Activated CD8-positive, alpha-beta memory T cell treated with anti-CD3 and anti-CD28 coated beads for 36 hours (primary cell): ENCODE data around the gene AMOTL2. TPM values are rescaled to one million over a fixed set of nuclear protein-coding genes. Genes with fewer than 3 reads are reported as not detected.

Experiments
- CTCF ChIA-PET: fragments of 350-600 bp; sonication (Branson Sonifier 250); formaldehyde crosslinking; loops from one replicate; lab custom pipeline; 2021; ENCODE audit warnings: antibody characterized with exemption; lab: Charles Lee
- POLR2A ChIA-PET: fragments of 350-600 bp; sonication (Branson Sonifier 250); formaldehyde crosslinking; loops from one replicate; lab custom pipeline; 2021; ENCODE audit warnings: antibody characterized with exemption; lab: Charles Lee
- total RNA-seq, 2 experiments: library from RNA; stranded (reverse); gene quantifications; one replicate each; pipeline ENCODE4 v1.2.3, GENCODE V29; 2021

The AMOTL2 gene
- total RNA-seq, 2 experiments from 2014 or later = not detected

- CTCF ChIA-PET = no interaction called here
- POLR2A ChIA-PET = no interaction called here
Measured at GRCh38 chr3:134340982-134341365, 33.3 kb downstream of the AMOTL2 start.

GRCh38 chr3:134340362-134340981 is 33.8 kb downstream of the AMOTL2 start:
- ChIA-PET CTCF (no interaction called here), POLR2A (no interaction called here)

GRCh38 chr3:134339913-134340312 is 34.3 kb downstream of the AMOTL2 start:
- POLR2A ChIA-PET = no interaction called here
- CTCF ChIA-PET = no interaction called here

GRCh38 chr3:134339331-134339730 is 34.9 kb downstream of the AMOTL2 start:
- ChIA-PET CTCF (no interaction called here), POLR2A (no interaction called here)

GRCh38 chr3:134338516-134339261 is 35.6 kb downstream of the AMOTL2 start:
- ChIA-PET CTCF (no interaction called here), POLR2A (no interaction called here)

GRCh38 chr3:134338201-134338512 is 36.1 kb downstream of the AMOTL2 start:
- CTCF ChIA-PET = no interaction called here
- POLR2A ChIA-PET = no interaction called here

GRCh38 chr3:134337511-134338200 is 36.6 kb downstream of the AMOTL2 start:
- ChIA-PET CTCF (no interaction called here), POLR2A (no interaction called here)

- POLR2A ChIA-PET = no interaction called here
- CTCF ChIA-PET = no interaction called here
Measured at GRCh38 chr3:134337071-134337482, 37.2 kb downstream of the AMOTL2 start.

GRCh38 chr3:134336587-134336986 is 37.7 kb downstream of the AMOTL2 start:
- CTCF ChIA-PET = no interaction called here

GRCh38 chr3:134334901-134335280 is 39.4 kb downstream of the AMOTL2 start:
- ChIA-PET CTCF (no interaction called here), POLR2A (no interaction called here)

More at GRCh38 chr3:134336587-134336986, 37.7 kb downstream of the AMOTL2 start:
- POLR2A ChIA-PET = no interaction called here

GRCh38 chr3:134334231-134334900 is 39.9 kb downstream of the AMOTL2 start:
- CTCF ChIA-PET = no interaction called here
- POLR2A ChIA-PET = no interaction called here

- ChIA-PET POLR2A (no interaction called here), CTCF (no interaction called here)
Measured at GRCh38 chr3:134333522-134334181, 40.6 kb downstream of the AMOTL2 start.

GRCh38 chr3:134332344-134332743 is 41.9 kb downstream of the AMOTL2 start:
- ChIA-PET CTCF (no interaction called here), POLR2A (no interaction called here)

GRCh38 chr3:134331811-134332199 is 42.4 kb downstream of the AMOTL2 start:
- ChIA-PET CTCF (no interaction called here), POLR2A (no interaction called here)

- ChIA-PET POLR2A (interaction anchor here (0.6 kb wide), 1 partner anchor 25 kb away, joined by 3 read pairs; no protein-coding TSS in a partner anchor), CTCF (interaction anchor here (1.2 kb wide), 1 partner anchor 22 kb away, joined by 3 read pairs; no protein-coding TSS in a partner anchor)
Measured at GRCh38 chr3:134330883-134331810, 43.1 kb downstream of the AMOTL2 start.

GRCh38 chr3:134328846-134329245 is 45.4 kb downstream of the AMOTL2 start:
- CTCF ChIA-PET = no interaction called here
- POLR2A ChIA-PET = no interaction called here

- POLR2A ChIA-PET = no interaction called here
- CTCF ChIA-PET = no interaction called here
Measured at GRCh38 chr3:134328147-134328591, 46.1 kb downstream of the AMOTL2 start.

- POLR2A ChIA-PET = no interaction called here
- CTCF ChIA-PET = no interaction called here
Measured at GRCh38 chr3:134327594-134327975, 46.7 kb downstream of the AMOTL2 start.
